ENCODE results near the gene AUTS2. TPM values are rescaled to one million over a fixed set of nuclear protein-coding genes. Genes with fewer than 3 reads are reported as not detected.
A peak's percentile ranks its signal among the peaks of the same experiment; 100 is the strongest.

AUTS2 gene
- total and polyA plus RNA-seq, 10 of the 15 experiments (the other 5 are each of a cell fraction or from before 2014, with no cell fraction given), result 6.4 to 55.6 (median 21.6) TPM

DNA sequence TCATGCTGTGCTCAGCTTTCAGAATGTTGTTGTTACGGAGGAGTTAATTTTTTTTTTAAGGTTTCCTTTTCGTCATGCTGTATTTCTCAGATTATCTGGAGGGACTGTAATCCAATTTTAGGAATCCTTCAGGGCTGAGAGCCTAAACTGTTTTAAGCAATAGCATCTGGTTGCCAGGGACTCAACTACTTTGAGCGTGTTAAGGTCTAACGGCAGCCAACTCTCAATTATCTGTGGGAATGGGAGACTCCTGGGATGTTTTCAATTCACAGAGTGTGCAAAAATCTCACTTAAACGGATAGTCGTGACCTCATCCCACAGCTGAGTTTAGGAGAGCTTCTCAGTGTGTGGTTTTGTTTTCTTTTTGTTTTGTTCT, 291.7 kb downstream of the AUTS2 start:
- ChIA-PET RAD21 (ENCODE audit: unreplicated experiment) (interaction anchor here (1.3 kb wide), 1 partner anchor 65 kb away, joined by 3 read pairs; no protein-coding TSS in a partner anchor), POLR2A (interaction anchor here (0.5 kb wide), 1 partner anchor 66 kb away, joined by 3 read pairs; no protein-coding TSS in a partner anchor), CTCF (no interaction called here), SMC1A (ENCODE audit: uncharacterized antibody, unreplicated experiment) (interaction anchor here (1.2 to 1.7 kb wide), 2 partner anchors 16 to 31 kb away, joined by 3 to 4 read pairs; no protein-coding TSS in a partner anchor)
- H3K4me2 ChIP-seq (ENCODE audit: control insufficient read depth, insufficient read depth), result peak overlapping the region; percentile 87
- H3K9ac ChIP-seq (ENCODE audit: control insufficient read depth, insufficient read depth, low read length), result peak overlapping the region; percentile 69
- DNase-seq (ENCODE audit: low read depth, low spot score) (no peak), ATAC-seq (no peak), FAIRE-seq (no peak)
- peak overlapping the region; percentile 75 for H2AFZ ChIP-seq (ENCODE audit: control insufficient read depth, low read depth, low read length)
- WGBS (ENCODE audit: insufficient coverage, insufficient replicate concordance, low lambda C conversion rate, missing lambda C conversion rate), result 73% methylated on average over 6 of the region's 6 CpGs
- intact Hi-C loops (cut with micrococcal nuclease; ENCODE audit: unreplicated experiment), result loop anchor here (2.0 to 10.0 kb wide), 4 partner anchors 65 to 289 kb away; no protein-coding TSS in a partner anchor
- H3K9me3 ChIP-seq (replicated peaks; ENCODE audit: control insufficient read depth, insufficient read depth, low read length), result no peaks in the 10 kb centered on the region; the same call in 2 of the 3 replicates
- no peaks in the 10 kb centered on the region for H3K27me3 ChIP-seq (replicated peaks in 1 of 2; ENCODE audit: control insufficient read depth in 2 of 2, insufficient read depth in 2 of 2, low read length in 1 of 2)
- in situ Hi-C loops (cut with MboI), result no loop called here
- peaks cover 17% of the 10 kb centered on the region for H3K4me1 ChIP-seq (ENCODE audit: control insufficient read depth, insufficient read depth, low read length)
- BruUV-seq (replicated peaks), result no TSS peak
- H3K27ac ChIP-seq (ENCODE audit: control insufficient read depth, insufficient read depth), result peak overlapping the region; percentile 90
- no peaks in the 10 kb centered on the region for H4K20me1 ChIP-seq (ENCODE audit: control insufficient read depth, insufficient read depth)
- H3K4me3 ChIP-seq, result peak overlapping the region; percentile 52
- H3K36me3 ChIP-seq (ENCODE audit: control insufficient read depth in 2 of 2, insufficient read depth in 2 of 2, low read length in 1 of 2), result no peaks in the 10 kb centered on the region
- peaks cover 13% of the 10 kb centered on the region for H3K79me2 ChIP-seq (ENCODE audit: control insufficient read depth, insufficient read depth, low read length)
- no peak for TF ChIP-seq MYB (IDR thresholded peaks at IDR 0.05; ENCODE audit: borderline replicate concordance, low read depth, low read length)
- TF ChIP-seq EED (IDR thresholded peaks at IDR 0.05; ENCODE audit: low read depth), result peak; percentile 65
- TF ChIP-seq, protein P1, sequence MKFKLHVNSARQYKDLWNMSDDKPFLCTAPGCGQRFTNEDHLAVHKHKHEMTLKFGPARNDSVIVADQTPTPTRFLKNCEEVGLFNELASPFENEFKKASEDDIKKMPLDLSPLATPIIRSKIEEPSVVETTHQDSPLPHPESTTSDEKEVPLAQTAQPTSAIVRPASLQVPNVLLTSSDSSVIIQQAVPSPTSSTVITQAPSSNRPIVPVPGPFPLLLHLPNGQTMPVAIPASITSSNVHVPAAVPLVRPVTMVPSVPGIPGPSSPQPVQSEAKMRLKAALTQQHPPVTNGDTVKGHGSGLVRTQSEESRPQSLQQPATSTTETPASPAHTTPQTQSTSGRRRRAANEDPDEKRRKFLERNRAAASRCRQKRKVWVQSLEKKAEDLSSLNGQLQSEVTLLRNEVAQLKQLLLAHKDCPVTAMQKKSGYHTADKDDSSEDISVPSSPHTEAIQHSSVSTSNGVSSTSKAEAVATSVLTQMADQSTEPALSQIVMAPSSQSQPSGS (IDR thresholded peaks at IDR 0.05; ENCODE audit: low read length), result peak; percentile 9
- no peak for TF ChIP-seq MYC (IDR thresholded peaks at IDR 0.05; ENCODE audit: insufficient read depth, insufficient read length, insufficient replicate concordance, low read length, severe bottlenecking)
- 0 out of 2 replicates have a peak, but pooled peaks have one; percentile 20 for TF ChIP-seq MTA3 (IDR thresholded peaks at IDR 0.05; ENCODE audit: borderline replicate concordance, low read length)
- peak; percentile 23; the same call in 1 of the 2 replicates for TF ChIP-seq CREM (IDR thresholded peaks at IDR 0.05; ENCODE audit: low read depth)
- TF ChIP-seq NFIC (IDR thresholded peaks at IDR 0.05; ENCODE audit: low read depth, low read length), result peak; percentile 14; the same call in 1 of the 2 replicates
- TF ChIP-seq, protein P2, sequence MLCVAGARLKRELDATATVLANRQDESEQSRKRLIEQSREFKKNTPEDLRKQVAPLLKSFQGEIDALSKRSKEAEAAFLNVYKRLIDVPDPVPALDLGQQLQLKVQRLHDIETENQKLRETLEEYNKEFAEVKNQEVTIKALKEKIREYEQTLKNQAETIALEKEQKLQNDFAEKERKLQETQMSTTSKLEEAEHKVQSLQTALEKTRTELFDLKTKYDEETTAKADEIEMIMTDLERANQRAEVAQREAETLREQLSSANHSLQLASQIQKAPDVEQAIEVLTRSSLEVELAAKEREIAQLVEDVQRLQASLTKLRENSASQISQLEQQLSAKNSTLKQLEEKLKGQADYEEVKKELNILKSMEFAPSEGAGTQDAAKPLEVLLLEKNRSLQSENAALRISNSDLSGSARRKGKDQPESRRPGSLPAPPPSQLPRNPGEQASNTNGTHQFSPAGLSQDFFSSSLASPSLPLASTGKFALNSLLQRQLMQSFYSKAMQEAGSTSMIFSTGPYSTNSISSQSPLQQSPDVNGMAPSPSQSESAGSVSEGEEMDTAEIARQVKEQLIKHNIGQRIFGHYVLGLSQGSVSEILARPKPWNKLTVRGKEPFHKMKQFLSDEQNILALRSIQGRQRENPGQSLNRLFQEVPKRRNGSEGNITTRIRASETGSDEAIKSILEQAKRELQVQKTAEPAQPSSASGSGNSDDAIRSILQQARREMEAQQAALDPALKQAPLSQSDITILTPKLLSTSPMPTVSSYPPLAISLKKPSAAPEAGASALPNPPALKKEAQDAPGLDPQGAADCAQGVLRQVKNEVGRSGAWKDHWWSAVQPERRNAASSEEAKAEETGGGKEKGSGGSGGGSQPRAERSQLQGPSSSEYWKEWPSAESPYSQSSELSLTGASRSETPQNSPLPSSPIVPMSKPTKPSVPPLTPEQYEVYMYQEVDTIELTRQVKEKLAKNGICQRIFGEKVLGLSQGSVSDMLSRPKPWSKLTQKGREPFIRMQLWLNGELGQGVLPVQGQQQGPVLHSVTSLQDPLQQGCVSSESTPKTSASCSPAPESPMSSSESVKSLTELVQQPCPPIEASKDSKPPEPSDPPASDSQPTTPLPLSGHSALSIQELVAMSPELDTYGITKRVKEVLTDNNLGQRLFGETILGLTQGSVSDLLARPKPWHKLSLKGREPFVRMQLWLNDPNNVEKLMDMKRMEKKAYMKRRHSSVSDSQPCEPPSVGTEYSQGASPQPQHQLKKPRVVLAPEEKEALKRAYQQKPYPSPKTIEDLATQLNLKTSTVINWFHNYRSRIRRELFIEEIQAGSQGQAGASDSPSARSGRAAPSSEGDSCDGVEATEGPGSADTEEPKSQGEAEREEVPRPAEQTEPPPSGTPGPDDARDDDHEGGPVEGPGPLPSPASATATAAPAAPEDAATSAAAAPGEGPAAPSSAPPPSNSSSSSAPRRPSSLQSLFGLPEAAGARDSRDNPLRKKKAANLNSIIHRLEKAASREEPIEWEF (IDR thresholded peaks at IDR 0.05; ENCODE audit: insufficient replicate concordance, low read depth, low read length), result no peak
- no peak for TF ChIP-seq POLR2AphosphoS5 (IDR thresholded peaks at IDR 0.05; ENCODE audit: low read length)
- TF ChIP-seq YY1 (IDR thresholded peaks at IDR 0.05; ENCODE audit: low read depth, low read length), result no peak
- TF ChIP-seq NFYB (IDR thresholded peaks at IDR 0.05; ENCODE audit: insufficient read depth, low read depth, low read length), result no peak
- no peak for TF ChIP-seq JUND (IDR thresholded peaks at IDR 0.05; ENCODE audit: low read depth, low read length)
- TF ChIP-seq, protein P3, sequence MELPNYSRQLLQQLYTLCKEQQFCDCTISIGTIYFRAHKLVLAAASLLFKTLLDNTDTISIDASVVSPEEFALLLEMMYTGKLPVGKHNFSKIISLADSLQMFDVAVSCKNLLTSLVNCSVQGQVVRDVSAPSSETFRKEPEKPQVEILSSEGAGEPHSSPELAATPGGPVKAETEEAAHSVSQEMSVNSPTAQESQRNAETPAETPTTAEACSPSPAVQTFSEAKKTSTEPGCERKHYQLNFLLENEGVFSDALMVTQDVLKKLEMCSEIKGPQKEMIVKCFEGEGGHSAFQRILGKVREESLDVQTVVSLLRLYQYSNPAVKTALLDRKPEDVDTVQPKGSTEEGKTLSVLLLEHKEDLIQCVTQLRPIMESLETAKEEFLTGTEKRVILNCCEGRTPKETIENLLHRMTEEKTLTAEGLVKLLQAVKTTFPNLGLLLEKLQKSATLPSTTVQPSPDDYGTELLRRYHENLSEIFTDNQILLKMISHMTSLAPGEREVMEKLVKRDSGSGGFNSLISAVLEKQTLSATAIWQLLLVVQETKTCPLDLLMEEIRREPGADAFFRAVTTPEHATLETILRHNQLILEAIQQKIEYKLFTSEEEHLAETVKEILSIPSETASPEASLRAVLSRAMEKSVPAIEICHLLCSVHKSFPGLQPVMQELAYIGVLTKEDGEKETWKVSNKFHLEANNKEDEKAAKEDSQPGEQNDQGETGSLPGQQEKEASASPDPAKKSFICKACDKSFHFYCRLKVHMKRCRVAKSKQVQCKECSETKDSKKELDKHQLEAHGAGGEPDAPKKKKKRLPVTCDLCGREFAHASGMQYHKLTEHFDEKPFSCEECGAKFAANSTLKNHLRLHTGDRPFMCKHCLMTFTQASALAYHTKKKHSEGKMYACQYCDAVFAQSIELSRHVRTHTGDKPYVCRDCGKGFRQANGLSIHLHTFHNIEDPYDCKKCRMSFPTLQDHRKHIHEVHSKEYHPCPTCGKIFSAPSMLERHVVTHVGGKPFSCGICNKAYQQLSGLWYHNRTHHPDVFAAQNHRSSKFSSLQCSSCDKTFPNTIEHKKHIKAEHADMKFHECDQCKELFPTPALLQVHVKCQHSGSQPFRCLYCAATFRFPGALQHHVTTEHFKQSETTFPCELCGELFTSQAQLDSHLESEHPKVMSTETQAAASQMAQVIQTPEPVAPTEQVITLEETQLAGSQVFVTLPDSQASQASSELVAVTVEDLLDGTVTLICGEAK (IDR thresholded peaks at IDR 0.05; ENCODE audit: borderline replicate concordance), result no peak

All from GM12878 (cell line).